HG03135 (cell line): ENCODE data around the gene KRTAP29-1.
"Not testable (repeated sequence)": the region's sequence is repeated elsewhere in the genome, so short reads cannot be mapped to it uniquely, and the experiment has no call there.

Experiments
- ATAC-seq: cut with Tn5 transposase; IDR thresholded peaks from one replicate; pipeline ENCODE4 v1.9.1; 2021; ENCODE audit warnings: mild to moderate bottlenecking, moderate library complexity; ENCODE audit not compliant: unreplicated experiment

Gene KRTAP29-1

DNA sequence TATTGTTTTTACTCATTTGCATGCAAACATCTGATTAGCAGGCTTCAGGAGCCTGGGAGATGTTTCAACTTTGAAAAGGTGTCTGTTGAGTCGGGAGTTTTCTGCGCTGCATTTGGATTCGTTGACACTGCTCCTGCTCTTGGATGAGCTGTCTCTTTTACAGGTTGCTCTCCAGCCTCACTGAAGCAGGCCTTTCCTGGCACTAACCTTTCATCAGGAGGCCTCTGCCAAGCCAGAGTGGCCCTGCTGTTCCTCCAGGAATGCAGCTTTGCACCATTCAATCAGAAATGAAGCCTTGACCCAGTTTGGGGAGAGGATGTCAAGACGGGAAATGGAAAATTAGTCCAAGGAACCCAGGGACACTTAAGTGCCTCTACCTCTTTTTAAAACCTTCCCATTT is 330 bp upstream of the KRTAP29-1 start:
- no peak for ATAC-seq

DNA sequence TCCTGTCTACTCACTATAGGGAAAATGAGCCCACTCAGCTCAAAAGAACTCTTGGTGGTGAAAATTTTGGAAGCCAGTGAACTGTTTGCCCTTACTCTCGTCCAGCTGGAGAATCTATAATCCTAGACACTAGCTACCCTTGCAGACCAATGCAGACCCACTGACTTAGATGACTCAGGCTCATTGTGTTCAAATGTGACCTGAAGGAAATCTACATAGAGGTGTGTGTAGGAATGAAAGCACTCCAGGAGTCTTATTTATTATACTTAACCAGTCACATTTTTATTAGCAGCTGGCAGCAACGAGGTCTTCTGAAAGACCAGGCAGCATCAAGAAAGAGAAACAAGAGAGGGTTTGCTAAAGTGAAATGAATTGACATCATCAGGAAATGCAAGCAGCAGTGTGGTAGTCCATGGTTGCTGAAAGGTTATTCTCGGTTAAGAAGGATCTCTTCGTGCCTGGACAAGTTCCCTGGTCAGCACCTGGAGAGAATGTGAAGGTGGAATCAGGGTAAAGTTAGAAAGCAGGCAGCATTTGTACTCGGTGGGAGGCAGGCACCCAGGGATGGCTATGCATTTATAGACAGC is 1.4 kb downstream of the KRTAP29-1 start:
- no peak for ATAC-seq

DNA sequence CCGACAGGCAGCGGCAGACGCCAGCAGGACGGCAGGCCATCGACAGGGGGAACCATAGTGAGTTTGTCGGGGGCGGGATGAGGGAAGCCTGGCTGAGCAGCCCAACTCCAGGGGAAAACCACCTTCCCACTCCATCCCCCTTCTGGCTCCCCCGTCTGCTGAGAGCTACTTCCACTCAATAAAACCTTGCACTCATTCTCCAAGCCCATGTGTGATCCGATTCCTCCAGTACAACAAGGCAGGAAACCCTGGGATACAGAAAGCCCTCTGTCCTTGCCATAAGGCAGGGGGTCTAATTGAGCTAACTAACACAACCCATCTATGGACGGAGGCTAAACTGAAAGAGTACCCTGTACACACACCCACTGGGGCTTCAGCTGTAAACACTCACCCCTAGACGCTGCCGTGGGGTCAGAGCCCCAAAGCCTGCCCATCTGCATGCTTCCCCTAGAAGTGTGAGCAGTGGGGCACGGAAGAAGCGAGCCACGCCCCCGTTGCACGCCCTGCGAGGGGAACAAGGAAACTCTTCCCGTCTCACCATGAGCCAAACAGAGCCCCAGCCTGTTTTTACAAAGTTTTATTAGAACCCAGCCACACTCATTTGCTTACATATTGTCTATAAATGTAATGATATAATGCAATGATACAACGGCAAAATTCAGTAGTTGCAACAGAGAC is 4.1 kb downstream of the KRTAP29-1 start:
- no peak for ATAC-seq

GRCh38 chr17:41296846-41297245 is 5.8 kb downstream of the KRTAP29-1 start:
- ATAC-seq, result no peak

- no peak for ATAC-seq
These were observed 8.6 kb downstream of the KRTAP29-1 start for GRCh38 chr17:41294016-41294415.

DNA sequence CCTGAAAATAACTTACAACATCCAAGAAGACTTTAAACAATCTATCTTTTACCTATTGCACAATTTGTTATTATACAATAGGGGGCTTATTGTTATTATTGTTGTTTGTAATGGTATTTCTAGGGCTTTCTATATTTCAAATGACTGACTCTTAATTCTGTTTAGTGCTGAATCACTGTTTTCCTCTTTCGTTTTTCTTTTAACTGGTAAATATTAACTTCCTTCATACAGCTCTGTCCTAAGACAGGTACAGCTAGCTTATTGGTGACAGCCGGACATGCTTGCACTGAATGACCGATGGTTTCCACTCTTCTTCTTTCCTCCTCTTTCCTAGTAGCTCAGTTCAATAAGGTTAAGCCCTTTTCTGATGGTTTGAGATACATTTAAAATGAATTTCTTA is 15.6 kb downstream of the KRTAP29-1 start:
- ATAC-seq, result no peak

GRCh38 chr17:41284546-41284945 is 18.1 kb downstream of the KRTAP29-1 start:
- ATAC-seq, result no peak

DNA sequence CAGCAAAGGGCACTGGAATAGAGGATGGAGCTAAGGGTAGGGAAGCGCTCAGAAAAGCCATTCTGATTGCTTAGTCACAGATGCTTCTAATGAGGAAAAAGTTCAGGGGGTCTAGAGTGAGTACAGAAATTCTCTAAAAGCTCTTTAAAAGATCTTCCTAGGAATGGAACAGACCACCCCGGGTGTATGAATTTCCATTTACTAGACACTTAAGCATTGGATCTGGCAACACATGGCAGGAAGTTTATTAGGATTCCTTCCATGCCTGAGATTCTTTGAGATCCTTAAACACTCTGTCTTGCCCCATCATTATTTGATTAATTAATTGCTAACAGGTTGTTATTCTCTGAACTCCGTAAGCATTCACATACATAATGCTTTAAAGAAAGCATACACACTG is 18.6 kb downstream of the KRTAP29-1 start:
- ATAC-seq, result no peak

DNA sequence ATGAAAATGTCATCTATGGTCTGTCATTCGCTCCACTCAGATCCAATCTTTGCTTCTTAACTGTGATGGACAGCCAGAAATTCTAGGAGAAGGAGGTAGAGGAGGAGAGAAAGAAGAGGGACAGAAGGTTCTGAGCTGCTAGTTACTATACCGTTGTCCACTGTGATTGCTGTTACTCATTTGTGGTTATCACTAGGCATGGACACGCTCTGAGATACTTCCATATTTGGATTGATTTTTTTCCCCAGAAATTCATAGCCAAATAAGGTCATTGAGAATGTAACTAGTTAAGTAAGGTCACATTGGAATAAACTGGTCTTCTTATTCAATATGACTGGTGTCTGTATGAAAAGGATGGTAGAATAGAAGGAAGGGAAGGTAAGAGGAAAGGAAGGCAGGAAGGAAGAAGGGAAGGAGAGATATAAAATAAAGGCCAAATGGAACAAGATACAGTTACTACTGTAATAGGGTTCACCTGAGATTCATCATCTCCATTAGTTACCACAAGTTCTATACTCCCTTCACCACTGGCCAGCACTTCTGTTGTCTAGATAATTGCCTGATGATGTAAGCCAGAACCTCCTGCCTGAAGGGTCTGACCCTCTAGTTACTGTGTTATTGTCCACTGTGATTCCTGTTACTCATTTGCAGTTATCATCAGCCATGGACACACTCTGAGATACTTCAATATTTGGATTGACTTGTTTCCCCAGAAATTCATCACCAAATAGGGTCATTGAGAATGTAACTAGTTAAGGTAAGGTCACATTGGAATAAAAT is 24.3 kb downstream of the KRTAP29-1 start:
- ATAC-seq, result no peak

- ATAC-seq, result not testable (repeated sequence)
These were observed 26.9 kb downstream of the KRTAP29-1 start, which contains the start of gene KRTAP9-7 for GRCh38 chr17:41275648-41276190. Gene KRTAP9-7 (plus strand): TSS chr17:41275698. CDS start chr17:41275698, 0 bp downstream.

DNA sequence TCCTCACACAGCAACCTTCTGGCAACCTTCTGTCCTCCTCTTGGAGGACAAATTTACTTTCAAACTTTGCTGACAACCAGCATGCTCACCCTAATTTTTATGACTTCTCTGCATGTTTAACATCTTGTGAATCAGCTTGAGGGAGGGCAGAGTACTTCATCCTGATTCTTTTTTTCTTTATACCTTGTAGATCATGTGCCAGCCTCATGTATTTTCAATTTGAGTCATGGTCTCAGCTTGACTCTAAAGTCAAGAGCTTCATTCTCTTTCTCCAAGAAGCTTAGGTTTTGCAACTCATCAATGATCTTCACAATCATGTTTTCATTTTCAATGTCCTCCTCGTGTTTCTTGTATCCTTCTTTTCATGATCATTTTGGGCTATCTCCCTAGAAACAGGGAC is 30.8 kb downstream of the KRTAP29-1 start:
- ATAC-seq, result no peak

- ATAC-seq, result not testable (repeated sequence)
These were observed 31.3 kb downstream of the KRTAP29-1 start for GRCh38 chr17:41271323-41271722.

GRCh38 chr17:41267711-41268110 is 34.9 kb downstream of the KRTAP29-1 start:
- no peak for ATAC-seq

GRCh38 chr17:41265078-41265477 is 37.6 kb downstream of the KRTAP29-1 start, which contains the start of gene KRTAP9-6:
Gene KRTAP9-6 (plus strand): TSS chr17:41265378. CDS start chr17:41265378, 0 bp downstream.
- no peak for ATAC-seq

- no peak for ATAC-seq
These were observed 38.1 kb downstream of the KRTAP29-1 start for GRCh38 chr17:41264599-41264998.

GRCh38 chr17:41263212-41263611 is 39.4 kb downstream of the KRTAP29-1 start:
- no peak for ATAC-seq

DNA sequence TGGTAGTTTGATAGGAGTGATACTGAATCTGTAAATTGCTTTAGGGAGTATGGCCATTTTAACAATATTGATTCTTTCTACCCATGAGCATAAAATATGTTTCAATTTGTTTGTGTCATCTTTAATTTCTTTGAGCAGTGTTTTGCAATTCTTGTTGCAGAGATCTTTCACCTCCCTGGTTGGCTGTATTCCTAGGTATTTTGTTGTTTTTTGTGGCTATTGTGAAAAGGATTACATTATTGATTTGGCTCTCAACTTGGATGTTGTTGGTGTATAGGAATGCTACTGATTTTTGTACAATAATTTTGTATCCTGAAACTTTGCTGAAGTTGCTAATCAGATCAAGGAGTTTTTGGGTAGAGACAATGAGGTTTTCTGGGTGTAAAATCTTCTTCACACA is 44.2 kb downstream of the KRTAP29-1 start:
- no peak for ATAC-seq

GRCh38 chr17:41256291-41256685 is 46.4 kb downstream of the KRTAP29-1 start:
- no peak for ATAC-seq

DNA sequence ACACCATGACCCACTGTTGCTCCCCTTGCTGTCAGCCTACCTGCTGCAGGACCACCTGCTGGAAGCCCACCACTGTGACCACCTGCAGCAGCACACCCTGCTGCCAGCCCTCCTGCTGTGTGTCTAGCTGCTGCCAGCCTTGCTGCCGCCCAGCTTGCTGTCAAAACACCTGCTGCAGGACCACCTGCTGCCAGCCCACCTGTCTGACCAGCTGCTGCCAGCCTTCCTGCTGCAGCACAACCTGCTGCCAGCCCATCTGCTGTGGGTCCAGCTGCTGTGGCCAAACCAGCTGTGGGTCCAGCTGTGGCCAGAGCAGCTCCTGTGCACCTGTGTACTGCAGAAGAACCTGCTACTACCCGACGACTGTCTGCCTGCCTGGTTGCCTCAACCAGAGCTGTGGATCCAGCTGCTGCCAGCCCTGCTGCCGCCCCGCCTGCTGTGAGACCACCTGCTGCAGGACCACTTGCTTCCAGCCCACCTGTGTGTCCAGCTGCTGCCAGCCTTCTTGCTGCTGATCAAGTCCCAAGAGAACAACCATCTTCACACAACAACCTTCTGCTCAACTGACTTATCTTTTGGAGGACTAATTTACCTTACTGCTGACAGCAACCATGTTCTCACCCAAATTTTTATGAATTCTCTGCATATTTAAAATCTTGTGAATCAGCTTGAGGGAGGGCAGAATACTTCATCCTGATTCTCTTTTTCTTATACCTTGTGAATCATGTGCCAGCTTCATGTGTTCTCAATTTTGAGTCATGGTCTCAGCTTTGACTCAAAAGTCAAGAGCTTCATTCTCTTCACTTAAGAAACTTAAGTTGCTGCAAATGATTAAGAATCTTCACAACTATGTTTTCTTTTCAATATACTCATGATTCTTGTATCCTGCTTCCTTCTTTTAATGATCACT is 47.0 kb downstream of the KRTAP29-1 start, which contains the start of gene KRTAP9-9:
Gene KRTAP9-9 (plus strand): TSS at position 4 of the 910 bp plus-strand sequence.
- ATAC-seq, result not testable (repeated sequence)

DNA sequence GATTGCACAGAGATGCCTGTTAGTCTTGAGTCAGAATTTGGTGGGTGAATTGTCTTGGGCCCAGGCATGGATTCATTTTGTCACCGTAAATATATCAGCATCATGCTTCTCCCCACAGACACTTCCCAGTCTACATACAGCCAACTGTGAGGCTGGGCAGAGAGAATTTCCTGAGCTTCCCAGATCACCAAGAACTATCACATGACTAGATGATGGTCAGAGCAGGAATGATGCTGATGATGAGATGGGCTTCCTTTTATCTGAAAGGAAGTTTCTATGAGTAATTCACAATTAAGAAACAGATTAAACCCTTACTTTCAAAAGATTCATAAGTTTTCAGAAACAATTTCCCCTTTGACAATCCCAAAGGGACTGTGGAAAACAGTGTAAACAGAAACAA is 47.8 kb downstream of the KRTAP29-1 start:
- ATAC-seq, result no peak
